HFFc6 (cell line): ENCODE results near the gene DCUN1D1. TPM values are rescaled to one million over a fixed set of nuclear protein-coding genes. Genes with fewer than 3 reads are reported as not detected.

Experiments
- DNase-seq: peaks from one replicate; pipeline ENCODE4 v3.0.0-alpha.2; 2018
- H3K27ac Mint-ChIP-seq: 2 replicates; pipeline ENCODE4 v1.8.0; 2020; ENCODE audit warnings: mild to moderate bottlenecking, mixed read lengths
- H3K27me3 Mint-ChIP-seq: 2 replicates; pipeline ENCODE4 v1.8.0; 2021; ENCODE audit warnings: mild to moderate bottlenecking, moderate library complexity, mixed read lengths; ENCODE audit not compliant: insufficient read depth
- H3K36me3 Mint-ChIP-seq: 2 replicates; pipeline ENCODE4 v1.8.0; 2021; ENCODE audit warnings: low read depth, mixed read lengths
- H3K4me1 Mint-ChIP-seq: 2 replicates; pipeline ENCODE4 v1.8.0; 2020; ENCODE audit warnings: low read depth, mixed read lengths
- H3K4me3 Mint-ChIP-seq: 2 replicates; pipeline ENCODE4 v1.8.0; 2020; ENCODE audit warnings: mild to moderate bottlenecking, moderate library complexity, mixed read lengths
- H3K9me3 Mint-ChIP-seq: 2 replicates; pipeline ENCODE4 v1.8.0; 2020; ENCODE audit warnings: mild to moderate bottlenecking, mixed read lengths
- CTCF ChIP-seq: fragments of 200-600 bp; sonication (generic); IDR thresholded peaks from 2 replicates; pipeline ENCODE4 v1.5.0; 2021; ENCODE audit warnings: antibody characterized with exemption, mild to moderate bottlenecking
- total RNA-seq, 6 experiments: library from RNA; stranded (reverse); fragmentation: NEBNext Ultra II Directional; extraction: Animal tissue kit (Norgen Biotek cat#: 25700); gene quantifications; 2 replicates in 1 of 6; 3 replicates in 5 of 6; pipeline ENCODE4 v1.2.3, GENCODE V29; 2021

Gene DCUN1D1
- total RNA-seq, 6 experiments from 2014 or later = 46.1 to 56.9 (median 52.2) TPM

DNA sequence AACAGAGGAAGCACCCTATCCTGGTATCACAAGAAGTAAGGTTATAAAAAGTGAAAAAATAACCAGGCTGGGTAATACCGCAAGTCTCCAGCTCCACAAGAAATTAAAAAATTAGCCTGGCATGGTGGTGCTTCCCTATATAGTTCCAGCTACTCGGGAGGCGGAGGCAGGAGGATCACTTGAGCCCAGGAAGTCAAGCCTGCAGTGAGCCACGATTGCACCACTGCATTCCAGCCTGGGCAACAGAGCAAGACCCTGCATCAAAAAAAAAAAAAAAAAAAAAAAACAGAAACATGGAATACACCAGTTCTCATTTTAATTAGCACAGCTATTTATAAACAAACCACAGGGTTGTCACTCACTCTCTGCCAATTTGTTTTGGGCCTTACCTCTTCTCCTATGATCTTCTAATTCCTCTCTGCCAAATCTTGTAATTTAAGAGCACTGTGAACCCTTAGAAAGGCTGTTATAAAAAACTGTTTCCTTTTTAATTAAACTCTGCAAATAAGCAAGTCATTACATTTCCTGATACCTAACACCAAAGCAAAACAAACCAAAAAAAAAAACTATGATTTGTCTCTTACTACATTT lies 22.6 kb downstream of the DCUN1D1 start:
- DNase-seq = no peak
- H3K27me3 Mint-ChIP-seq = no peaks in the 10 kb centered on the region
- TF ChIP-seq CTCF = no peak
- peaks cover 18% of the 10 kb centered on the region for H3K4me1 Mint-ChIP-seq
- H3K36me3 Mint-ChIP-seq = peaks cover 24% of the 10 kb centered on the region
- H3K27ac Mint-ChIP-seq = no peak overlapping the region
- H3K4me3 Mint-ChIP-seq = no peak overlapping the region
- no peaks in the 10 kb centered on the region for H3K9me3 Mint-ChIP-seq

DNA sequence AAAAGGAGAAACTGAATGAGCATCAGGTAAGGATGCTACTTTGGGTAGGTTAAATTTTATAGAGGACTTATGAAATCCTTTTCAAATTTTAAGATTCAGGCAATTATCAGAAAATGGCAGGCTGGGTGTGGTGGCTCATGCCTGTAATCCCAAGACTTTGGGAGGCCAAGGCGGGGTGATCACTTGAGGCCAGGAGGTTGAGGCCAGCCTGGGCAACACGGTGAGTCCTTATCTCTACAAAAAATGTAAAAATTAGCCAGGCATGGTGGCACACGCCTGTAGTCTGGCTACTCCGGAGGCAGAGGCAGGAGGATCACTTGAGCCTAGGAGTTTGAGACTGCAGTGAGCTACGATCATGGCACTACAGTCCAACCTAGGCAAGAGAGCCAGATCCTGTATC lies 23.1 kb downstream of the DCUN1D1 start:
- Mint-ChIP-seq H3K27me3 (no peaks in the 10 kb centered on the region), H3K36me3 (peaks cover 21% of the 10 kb centered on the region)
- TF ChIP-seq CTCF = no peak

GRCh38 chr3:182954553-182955235 lies 25.6 kb downstream of the DCUN1D1 start:
- Mint-ChIP-seq H3K9me3 (no peaks in the 10 kb centered on the region), H3K36me3 (peaks cover 30% of the 10 kb centered on the region), H3K4me3 (no peak overlapping the region), H3K27me3 (no peaks in the 10 kb centered on the region), H3K4me1 (peaks cover 7% of the 10 kb centered on the region; the same call in 1 of the 2 replicates), H3K27ac (no peak overlapping the region)
- TF ChIP-seq CTCF = no peak
- DNase-seq = no peak

More for the DNA sequence above, 23.1 kb downstream of the DCUN1D1 start:
- Mint-ChIP-seq H3K4me1 (peaks cover 18% of the 10 kb centered on the region), H3K9me3 (no peaks in the 10 kb centered on the region), H3K27ac (no peak overlapping the region), H3K4me3 (no peak overlapping the region)
- DNase-seq = no peak

GRCh38 chr3:182949688-182950087 lies 30.6 kb downstream of the DCUN1D1 start:
- DNase-seq = no peak
- Mint-ChIP-seq H3K27me3 (no peaks in the 10 kb centered on the region), H3K9me3 (no peaks in the 10 kb centered on the region), H3K4me1 (no peaks in the 10 kb centered on the region), H3K4me3 (no peak overlapping the region), H3K27ac (no peak overlapping the region), H3K36me3 (peaks cover 36% of the 10 kb centered on the region)
- no peak for TF ChIP-seq CTCF

DNA sequence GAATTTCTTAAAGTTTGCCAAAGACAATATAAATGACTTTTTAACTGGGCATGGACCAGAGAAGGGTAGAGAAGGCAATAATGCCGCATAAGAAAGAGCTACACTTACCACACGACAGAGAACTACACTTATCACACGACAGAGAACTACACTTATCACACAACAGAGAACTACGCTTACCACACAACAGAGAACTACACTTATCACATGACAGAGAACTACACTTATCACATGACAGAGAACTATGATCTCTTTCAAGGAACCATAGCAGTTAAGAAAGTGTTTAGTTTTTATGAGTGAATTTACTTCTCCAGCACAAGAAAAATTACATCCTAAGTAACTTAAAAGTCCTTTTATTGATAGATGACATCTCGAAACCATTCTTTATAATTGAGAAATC lies 32.0 kb downstream of the DCUN1D1 start:
- Mint-ChIP-seq H3K4me3 (no peak overlapping the region), H3K27ac (no peak overlapping the region), H3K36me3 (peaks cover 31% of the 10 kb centered on the region), H3K27me3 (no peaks in the 10 kb centered on the region), H3K4me1 (no peaks in the 10 kb centered on the region), H3K9me3 (no peaks in the 10 kb centered on the region)
- DNase-seq = no peak
- TF ChIP-seq CTCF = no peak
